ENCODE data around the gene SNRPA.
"Not testable (repeated sequence)": the region's sequence is repeated elsewhere in the genome, so short reads cannot be mapped to it uniquely, and the experiment has no call there.

The SNRPA gene

GRCh38 chr19:40777937-40778705 lies 27.1 kb downstream of the SNRPA start, which contains the start of gene RAB4B:
Gene RAB4B, plus strand, starts transcription at chr19:40778247. Its CDS starts 129 bp downstream, at chr19:40778376.
- DNase-seq: peak; percentile 79

- no peak for DNase-seq
Observed at GRCh38 chr19:40778706-40779284, 27.8 kb downstream of the SNRPA start.

GRCh38 chr19:40780582-40780981 lies 29.6 kb downstream of the SNRPA start:
- no peak for DNase-seq

- no peak for DNase-seq
Observed at GRCh38 chr19:40781140-40781539, 30.1 kb downstream of the SNRPA start.

DNA sequence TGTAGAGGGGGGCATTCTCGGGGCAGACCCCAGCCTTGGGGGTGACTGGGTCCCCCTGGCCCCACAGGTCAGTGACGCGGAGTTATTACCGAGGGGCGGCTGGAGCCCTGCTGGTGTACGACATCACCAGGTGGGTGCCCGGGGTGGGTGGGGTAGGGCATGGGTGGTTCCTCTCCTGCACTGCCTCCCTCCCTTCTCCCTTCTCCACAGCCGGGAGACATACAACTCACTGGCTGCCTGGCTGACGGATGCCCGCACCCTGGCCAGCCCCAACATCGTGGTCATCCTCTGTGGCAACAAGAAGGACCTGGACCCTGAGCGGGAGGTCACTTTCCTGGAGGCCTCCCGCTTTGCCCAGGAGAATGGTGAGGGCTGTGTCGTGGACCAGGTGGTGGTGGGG lies 32.7 kb downstream of the SNRPA start:
- DNase-seq: no peak

GRCh38 chr19:40784146-40784545 lies 33.1 kb downstream of the SNRPA start:
- not testable (repeated sequence) for DNase-seq

DNA sequence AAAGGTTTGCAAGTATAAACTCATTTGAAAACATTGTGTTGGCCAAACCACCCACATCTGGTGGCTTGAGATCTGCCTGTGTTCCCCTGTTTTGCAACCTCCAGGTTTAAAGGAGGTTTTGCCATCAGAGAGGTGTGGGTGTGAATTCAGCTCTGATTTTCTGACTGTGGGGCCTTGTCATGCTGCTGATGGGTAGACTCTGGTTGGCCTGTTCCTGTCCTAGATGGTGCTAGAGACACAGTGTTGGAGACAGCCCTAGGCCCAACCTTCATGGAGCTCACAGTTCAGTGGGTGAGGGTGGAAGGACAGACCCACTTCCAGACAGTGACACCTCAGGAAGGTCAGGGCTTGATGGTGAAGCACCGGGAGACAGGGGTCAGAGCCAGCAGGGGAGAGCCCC lies 34.5 kb downstream of the SNRPA start:
- no peak for DNase-seq

GRCh38 chr19:40786060-40787037 lies 35.3 kb downstream of the SNRPA start:
- DNase-seq: no peak

- no peak for DNase-seq
Observed at GRCh38 chr19:40791349-40791748, 40.3 kb downstream of the SNRPA start.

GRCh38 chr19:40791996-40792395 lies 41.0 kb downstream of the SNRPA start:
- DNase-seq: no peak

GRCh38 chr19:40797166-40797962 lies 46.4 kb downstream of the SNRPA start:
- no peak for DNase-seq

DNA sequence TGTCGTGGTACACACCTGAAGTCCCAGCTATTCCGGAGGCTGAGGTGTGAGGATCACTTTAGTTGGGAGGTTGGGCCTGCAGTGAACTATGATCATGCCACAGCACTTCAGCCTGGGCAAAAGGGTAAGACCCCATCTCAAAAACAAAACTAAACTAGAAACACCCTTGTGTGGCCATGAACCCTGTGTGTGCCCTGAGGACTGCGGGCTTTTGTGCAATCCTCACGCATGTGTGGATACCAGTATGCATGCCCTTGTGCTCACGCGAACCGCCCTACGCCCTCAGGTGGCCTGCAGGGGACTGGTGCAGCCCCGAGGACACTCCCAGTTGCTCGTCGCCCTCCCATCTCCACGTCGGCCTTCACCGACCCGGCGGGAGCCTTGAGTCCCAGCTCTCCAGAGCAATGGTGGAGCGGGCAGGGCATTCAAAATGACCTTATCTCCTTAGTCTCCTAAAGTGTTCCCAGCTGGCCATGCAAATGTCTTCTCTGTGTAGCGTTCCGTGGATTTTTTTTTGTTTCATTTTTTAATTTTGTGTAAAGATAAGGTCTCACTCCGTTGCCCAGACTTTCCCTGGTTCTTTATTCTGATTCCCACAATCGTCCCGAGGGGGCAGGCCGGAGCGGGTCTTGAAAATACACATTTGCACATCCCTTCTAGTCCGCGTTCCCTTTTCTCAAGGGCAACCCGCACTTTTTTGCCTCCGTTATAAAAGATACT lies 47.1 kb downstream of the SNRPA start:
- DNase-seq: peak; percentile 92

GRCh38 chr19:40798683-40799557 lies 47.9 kb downstream of the SNRPA start, which contains the start of gene EGLN2:
Gene EGLN2, plus strand, starts transcription at chr19:40799191. Its CDS starts 1,382 bp downstream, at chr19:40800573.
- peak; percentile 76 for DNase-seq

DNA sequence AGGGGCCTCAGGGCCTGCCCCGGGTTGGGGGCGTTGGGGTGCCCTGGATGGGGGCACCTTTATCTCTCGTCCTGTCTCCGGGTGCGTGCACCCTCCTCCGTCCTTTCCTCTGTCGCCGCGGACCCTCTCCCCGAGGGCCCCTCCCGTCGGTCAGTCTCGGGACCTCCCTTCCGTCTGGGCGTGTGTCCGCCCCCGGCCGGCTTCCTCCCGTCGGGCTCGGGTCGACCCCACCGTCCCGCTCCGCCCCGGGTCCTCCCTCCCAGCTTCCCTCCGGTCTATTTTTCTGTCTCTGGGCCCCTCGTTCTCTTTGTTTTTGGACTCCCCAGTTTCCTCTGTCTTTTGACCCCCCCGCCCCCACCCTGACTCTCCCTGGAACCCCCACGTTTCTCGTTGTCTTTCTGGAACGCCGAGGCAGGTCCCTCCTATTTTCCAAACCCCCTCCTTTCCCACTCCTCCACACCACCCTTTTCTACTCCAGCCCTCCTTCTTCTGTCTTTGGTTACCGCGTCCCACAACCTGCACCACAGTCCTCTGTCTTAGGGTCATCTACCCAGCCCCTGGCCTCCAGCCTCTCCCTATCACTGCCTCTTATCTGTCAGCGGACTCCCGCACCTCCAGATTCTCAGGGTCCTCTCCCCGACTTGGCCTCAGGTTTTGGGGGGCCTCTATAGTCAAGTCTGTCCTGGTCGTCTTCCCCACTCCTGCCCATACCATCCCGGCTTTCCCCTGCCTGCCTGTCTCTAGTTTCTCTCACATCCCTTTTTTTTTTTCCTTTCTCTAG lies 48.7 kb downstream of the SNRPA start:
- no peak for DNase-seq

DNA sequence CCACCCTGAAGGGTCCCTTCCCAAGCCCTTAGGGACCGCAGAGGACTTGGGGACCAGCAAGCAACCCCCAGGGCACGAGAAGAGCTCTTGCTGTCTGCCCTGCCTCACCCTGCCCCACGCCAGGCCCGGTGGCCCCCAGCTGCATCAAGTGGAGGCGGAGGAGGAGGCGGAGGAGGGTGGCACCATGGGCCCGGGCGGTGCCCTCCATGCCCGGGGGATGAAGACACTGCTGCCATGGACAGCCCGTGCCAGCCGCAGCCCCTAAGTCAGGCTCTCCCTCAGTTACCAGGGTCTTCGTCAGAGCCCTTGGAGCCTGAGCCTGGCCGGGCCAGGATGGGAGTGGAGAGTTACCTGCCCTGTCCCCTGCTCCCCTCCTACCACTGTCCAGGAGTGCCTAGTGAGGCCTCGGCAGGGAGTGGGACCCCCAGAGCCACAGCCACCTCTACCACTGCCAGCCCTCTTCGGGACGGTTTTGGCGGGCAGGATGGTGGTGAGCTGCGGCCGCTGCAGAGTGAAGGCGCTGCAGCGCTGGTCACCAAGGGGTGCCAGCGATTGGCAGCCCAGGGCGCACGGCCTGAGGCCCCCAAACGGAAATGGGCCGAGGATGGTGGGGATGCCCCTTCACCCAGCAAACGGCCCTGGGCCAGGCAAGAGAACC lies 49.5 kb downstream of the SNRPA start:
- no peak for DNase-seq

- DNase-seq: no peak
Observed at GRCh38 chr19:40800997-40801377, 50.0 kb downstream of the SNRPA start.

DNA sequence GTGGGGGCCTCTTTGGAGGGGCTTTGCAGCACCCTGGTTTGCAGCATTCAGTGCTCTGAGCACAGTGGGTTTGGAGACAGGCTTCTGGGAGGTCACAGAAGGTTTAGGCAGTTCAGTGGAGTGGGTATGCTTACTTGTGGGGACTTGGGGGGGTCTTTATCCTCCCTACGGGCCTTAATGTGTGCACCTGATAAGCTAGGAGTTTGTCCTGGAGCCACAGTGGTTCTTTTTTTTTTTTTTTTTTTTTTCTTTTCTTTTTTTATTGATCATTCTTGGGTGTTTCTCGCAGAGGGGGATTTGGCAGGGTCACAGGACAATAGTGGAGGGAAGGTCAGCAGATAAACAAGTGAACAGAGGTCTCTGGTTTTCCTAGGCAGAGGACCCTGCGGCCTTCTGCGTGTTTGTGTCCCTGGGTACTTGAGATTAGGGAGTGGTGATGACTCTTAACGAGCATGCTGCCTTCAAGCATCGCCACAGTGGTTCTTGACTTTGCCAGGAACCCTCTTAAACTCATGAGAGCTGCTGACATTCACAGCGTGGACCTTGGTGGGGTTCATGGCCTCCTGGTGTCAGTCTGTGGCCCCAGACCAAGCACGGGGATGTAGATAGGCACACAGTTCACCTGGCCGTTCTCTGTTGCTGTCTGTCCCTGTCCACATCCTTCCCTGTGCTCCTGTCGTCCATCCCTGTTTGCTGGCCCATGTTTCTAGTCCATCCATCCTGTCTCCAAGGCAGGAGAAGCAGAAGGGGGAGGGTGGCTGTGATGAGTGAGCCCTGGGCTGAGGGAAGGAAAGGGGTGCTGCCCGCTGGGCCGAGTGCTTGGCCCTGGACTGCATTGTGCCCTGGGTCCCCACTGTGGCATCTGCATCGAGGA lies 50.7 kb downstream of the SNRPA start:
- no peak for DNase-seq

Data from 8988T (cell line).